Gastrocnemius medialis (tissue), 4 donors: Measurements from ENCODE around the gene IAH1. TPM values are rescaled to one million over a fixed set of nuclear protein-coding genes. Genes with fewer than 3 reads are reported as not detected.
"Not testable (repeated sequence)": the region's sequence is repeated elsewhere in the genome, so short reads cannot be mapped to it uniquely, and the experiment has no call there.

ENCODE experiments used
- ATAC-seq, 2 donors: fragments of 150-250 bp; one replicate each; pipeline ENCODE4 v1.9.1; 2016
- DNase-seq, 2 donors: peaks; one replicate each; pipeline ENCODE4 v3.0.0-alpha.2; 2019
- H3K27ac ChIP-seq, 4 donors: fragments of 200-600 bp; sonication (generic); 1 replicate in 1 of 4; 2 replicates in 3 of 4; pipeline ENCODE4 v1.5.1; 2016 to 2018; ENCODE audit warnings: mild to moderate bottlenecking in 2 of 4, moderate library complexity in 1 of 4
- H3K27me3 ChIP-seq, 3 donors: fragments of 200-600 bp; sonication (generic) in 2 of 3; 1 replicate in 1 of 3; 2 replicates in 2 of 3; pipeline versions ENCODE4 v1.5.1 to v1.6.0; 2016 to 2019; ENCODE audit warnings: mild to moderate bottlenecking in 1 of 3, moderate library complexity in 1 of 3
- H3K36me3 ChIP-seq, 2 donors: fragments of 200-600 bp; sonication (generic) in 1 of 2; one replicate each; pipeline ENCODE4 v1.5.1; 2017 to 2018
- H3K4me1 ChIP-seq, 2 donors: fragments of 200-600 bp; sonication (generic) in 1 of 2; one replicate each; pipeline ENCODE4 v1.5.1; 2016 to 2017; ENCODE audit warnings: mild to moderate bottlenecking in 2 of 2
- H3K4me3 ChIP-seq, 4 donors: fragments of 200-600 bp; sonication (generic) in 3 of 4; 1 replicate in 1 of 4; 2 replicates in 3 of 4; pipeline ENCODE4 v1.5.1; 2016 to 2019; ENCODE audit warnings: mild to moderate bottlenecking in 2 of 4
- H3K9me3 ChIP-seq, 3 donors: fragments of 200-600 bp; sonication (generic) in 2 of 3; 1 replicate in 1 of 3; 2 replicates in 2 of 3; pipeline ENCODE4 v1.5.1; 2016 to 2019
- POLR2A ChIP-seq, 2 donors: fragments of 450-650 bp; IDR thresholded peaks; one replicate each; pipeline ENCODE4 v1.6.1; 2017; ENCODE audit warnings: antibody characterized with exemption in 2 of 2, mild to moderate bottlenecking in 2 of 2, moderate library complexity in 2 of 2
- in situ Hi-C, 4 donors: fragments of 200-750 bp; cut with MboI; loops; one replicate each; pipeline versions ENCODE4 v1.15.0 to v1.8.0; 2017; ENCODE audit warnings: low sequenced_read_pairs in 4 of 4
- intact Hi-C: fragments of 100-400 bp; cut with DNase I; formaldehyde crosslinking; loops from one replicate; pipeline ENCODE4 v1.15.1; 2023; ENCODE audit warnings: low total_unique reads
- total RNA-seq, 4 donors: library from RNA; depleted of rRNA; stranded (reverse); fragments of >200 nt; gene quantifications; one replicate each; pipeline versions ENCODE4 v1.1.0 to v1.2.3, GENCODE V29; 2016
- TF ChIP-seq, protein P1 (sequence below), 5 experiments: fragments of 450-650 bp in 3 of 5; fragments of 200-600 bp in 2 of 5; sonication (generic) in 2 of 5; IDR thresholded peaks in 4 of 5; conservative IDR thresholded peaks in 1 of 5; 1 replicate in 4 of 5; 2 replicates in 1 of 5; pipeline ENCODE4 v1.5.1; 2016 to 2019; ENCODE audit warnings: antibody characterized with exemption in 5 of 5, mild to moderate bottlenecking in 3 of 5, moderate library complexity in 3 of 5

IAH1 gene
- total RNA-seq, 4 donors from 2014 or later = 15.8 to 45.9 (median 38.6) TPM

DNA sequence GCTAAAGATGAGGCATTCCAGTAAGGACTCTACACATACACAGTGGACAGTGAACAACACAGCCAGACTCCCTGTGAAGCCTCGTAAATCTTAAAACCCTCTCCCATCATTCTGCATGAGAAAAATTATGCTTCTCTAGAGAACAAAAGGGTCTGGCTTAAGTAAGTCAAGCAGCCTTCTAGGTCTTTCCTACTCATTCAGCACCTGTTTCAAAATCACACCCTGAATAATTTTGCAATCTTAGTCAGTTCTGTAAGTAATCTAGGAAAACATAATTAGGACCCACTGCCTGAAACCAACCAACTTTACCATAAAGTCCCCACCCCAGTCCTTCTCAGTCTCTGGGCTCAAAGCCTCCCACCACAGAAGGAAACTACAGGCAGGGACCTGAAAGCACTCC, 19.7 kb downstream of the IAH1 start:
- in situ Hi-C loops = no loop called here
- TF ChIP-seq, protein P1, sequence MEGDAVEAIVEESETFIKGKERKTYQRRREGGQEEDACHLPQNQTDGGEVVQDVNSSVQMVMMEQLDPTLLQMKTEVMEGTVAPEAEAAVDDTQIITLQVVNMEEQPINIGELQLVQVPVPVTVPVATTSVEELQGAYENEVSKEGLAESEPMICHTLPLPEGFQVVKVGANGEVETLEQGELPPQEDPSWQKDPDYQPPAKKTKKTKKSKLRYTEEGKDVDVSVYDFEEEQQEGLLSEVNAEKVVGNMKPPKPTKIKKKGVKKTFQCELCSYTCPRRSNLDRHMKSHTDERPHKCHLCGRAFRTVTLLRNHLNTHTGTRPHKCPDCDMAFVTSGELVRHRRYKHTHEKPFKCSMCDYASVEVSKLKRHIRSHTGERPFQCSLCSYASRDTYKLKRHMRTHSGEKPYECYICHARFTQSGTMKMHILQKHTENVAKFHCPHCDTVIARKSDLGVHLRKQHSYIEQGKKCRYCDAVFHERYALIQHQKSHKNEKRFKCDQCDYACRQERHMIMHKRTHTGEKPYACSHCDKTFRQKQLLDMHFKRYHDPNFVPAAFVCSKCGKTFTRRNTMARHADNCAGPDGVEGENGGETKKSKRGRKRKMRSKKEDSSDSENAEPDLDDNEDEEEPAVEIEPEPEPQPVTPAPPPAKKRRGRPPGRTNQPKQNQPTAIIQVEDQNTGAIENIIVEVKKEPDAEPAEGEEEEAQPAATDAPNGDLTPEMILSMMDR (IDR thresholded peaks at IDR 0.05 in 4 of 5, conservative IDR thresholded peaks at IDR 0.05 in 1 of 5) = no peak
- TF ChIP-seq POLR2A (IDR thresholded peaks at IDR 0.05) = no peak
- H3K27me3 ChIP-seq = no peaks in the 10 kb centered on the region
- H3K9me3 ChIP-seq = no peaks in the 10 kb centered on the region
- no peak overlapping the region for H3K4me3 ChIP-seq
- DNase-seq (no peak), ATAC-seq (no peak)
- peaks cover 3 to 86% of the 10 kb centered on the region in 2 donors for H3K36me3 ChIP-seq
- H3K4me1 ChIP-seq = no peaks in the 10 kb centered on the region
- intact Hi-C loops = no loop called here
- no peak overlapping the region for H3K27ac ChIP-seq

DNA sequence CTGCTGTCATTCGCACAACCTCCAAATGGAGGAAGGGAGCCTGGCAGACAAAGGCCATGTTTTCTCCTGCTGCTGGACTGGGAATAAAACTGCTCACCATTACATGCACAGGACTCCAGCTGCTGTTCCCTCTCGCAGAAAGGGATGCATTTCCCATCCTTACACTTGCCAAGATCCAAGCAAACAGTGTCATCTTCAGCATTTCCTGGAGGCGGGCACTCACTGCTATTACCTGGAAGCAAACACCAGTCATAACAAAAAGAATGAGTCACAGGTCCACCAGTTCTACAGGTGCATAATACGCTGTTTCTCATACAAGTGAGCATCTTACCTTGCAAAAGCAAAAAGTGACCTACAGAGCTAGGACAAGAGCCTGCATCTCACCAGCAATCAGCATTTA, 22.7 kb downstream of the IAH1 start:
- no peaks in the 10 kb centered on the region for H3K9me3 ChIP-seq
- peaks cover 3 to 79% of the 10 kb centered on the region in 2 donors for H3K36me3 ChIP-seq
- H3K4me1 ChIP-seq = no peaks in the 10 kb centered on the region
- no peak overlapping the region for H3K4me3 ChIP-seq
- ATAC-seq = no peak
- no peaks in the 10 kb centered on the region for H3K27me3 ChIP-seq
- TF ChIP-seq, protein P1 (IDR thresholded peaks at IDR 0.05 in 4 of 5, conservative IDR thresholded peaks at IDR 0.05 in 1 of 5) = no peak
- TF ChIP-seq POLR2A (IDR thresholded peaks at IDR 0.05) = no peak
- H3K27ac ChIP-seq = no peak overlapping the region
- DNase-seq = no peak
- in situ Hi-C loops = no loop called here
- intact Hi-C loops = no loop called here

DNA sequence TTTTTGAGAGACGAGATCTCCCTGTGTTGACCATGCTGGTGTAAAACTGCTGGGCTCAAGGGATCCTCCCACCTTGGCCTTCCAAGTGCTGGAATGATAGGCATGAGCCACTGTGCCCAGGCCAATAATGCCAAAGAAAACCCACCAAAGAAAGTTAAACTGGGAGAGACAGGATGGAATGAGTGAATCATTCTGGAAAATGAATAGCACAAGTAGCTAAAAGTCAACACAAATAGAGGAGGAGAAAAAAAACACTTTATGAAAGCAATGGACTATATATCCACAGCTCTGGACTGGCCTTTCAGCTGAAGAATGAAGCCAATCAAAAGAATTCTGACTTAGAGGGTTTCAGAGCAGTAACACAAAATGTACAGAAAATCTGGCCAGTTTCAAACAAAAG, 23.9 kb downstream of the IAH1 start:
- no peak for DNase-seq
- H3K4me1 ChIP-seq = no peaks in the 10 kb centered on the region
- peaks cover 2 to 73% of the 10 kb centered on the region in 2 donors for H3K36me3 ChIP-seq
- no peak overlapping the region for H3K4me3 ChIP-seq
- H3K27ac ChIP-seq = no peak overlapping the region
- no peaks in the 10 kb centered on the region for H3K9me3 ChIP-seq
- in situ Hi-C loops = no loop called here
- no peak for ATAC-seq
- no peaks in the 10 kb centered on the region for H3K27me3 ChIP-seq
- TF ChIP-seq POLR2A (IDR thresholded peaks at IDR 0.05) = no peak
- TF ChIP-seq, protein P1 (IDR thresholded peaks at IDR 0.05 in 4 of 5, conservative IDR thresholded peaks at IDR 0.05 in 1 of 5) = no peak
- intact Hi-C loops = no loop called here

DNA sequence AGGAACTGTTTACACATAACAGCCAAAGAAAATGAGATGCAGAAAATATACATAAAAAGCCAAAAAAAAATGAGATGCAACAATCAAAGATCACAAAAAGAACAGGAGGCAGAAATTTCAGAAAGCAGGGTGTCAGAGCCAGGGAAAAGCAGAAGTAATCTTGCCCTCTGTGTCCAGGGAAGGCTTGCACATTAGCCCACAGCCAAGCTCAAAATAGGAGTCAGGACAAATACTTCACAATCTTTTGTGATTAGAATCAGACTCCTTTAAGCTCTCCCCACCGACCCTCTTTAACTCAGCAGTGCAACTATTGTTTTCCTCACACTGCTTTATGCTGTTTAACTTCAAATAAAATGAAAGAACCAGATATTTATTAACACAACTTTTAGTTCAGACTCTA, 34.6 kb downstream of the IAH1 start:
- Histone ChIP-seq H3K36me3 (peaks cover 0 to 55% of the 10 kb centered on the region in 2 donors), H3K27me3 (no peaks in the 10 kb centered on the region), H3K4me1 (peaks cover 5 to 9% of the 10 kb centered on the region in 2 donors), H3K4me3 (no peak overlapping the region), H3K9me3 (no peaks in the 10 kb centered on the region), H3K27ac (peak overlapping the region in 3 of 4 donors; percentile 27 to 53 (median 39))
- peak in 1 of 2 donors; percentile 25 for ATAC-seq
- no peak for DNase-seq
- intact Hi-C loops (no loop called here), in situ Hi-C loops (no loop called here)
- TF ChIP-seq POLR2A (IDR thresholded peaks at IDR 0.05) = no peak
- TF ChIP-seq, protein P1 (IDR thresholded peaks at IDR 0.05 in 4 of 5, conservative IDR thresholded peaks at IDR 0.05 in 1 of 5) = no peak

DNA sequence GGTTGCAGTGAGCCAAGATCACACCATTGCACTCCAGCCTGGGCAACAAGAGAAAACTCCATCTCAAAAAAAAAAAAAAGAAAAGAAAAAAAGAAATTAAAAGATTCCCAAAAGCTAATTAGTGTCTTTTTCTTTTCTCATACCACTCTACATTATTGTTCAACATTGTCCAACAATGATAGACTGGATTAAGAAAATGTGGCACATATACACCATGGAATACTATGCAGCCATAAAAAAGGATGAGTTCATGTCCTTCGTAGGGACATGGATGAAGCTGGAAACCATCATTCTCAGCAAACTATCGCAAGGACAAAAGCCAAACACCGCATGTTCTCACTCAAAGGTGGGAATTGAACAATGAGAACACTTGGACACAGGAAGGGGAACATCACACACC, 39.6 kb downstream of the IAH1 start:
- peaks cover 0 to 48% of the 10 kb centered on the region in 2 donors for H3K36me3 ChIP-seq
- DNase-seq, H3K4me1 ChIP-seq, intact Hi-C loops, H3K27ac ChIP-seq, H3K27me3 ChIP-seq, H3K9me3 ChIP-seq, in situ Hi-C loops, ATAC-seq, H3K4me3 ChIP-seq: not testable (repeated sequence)
